ENCODE data around the gene PKNOX2.

- TF ChIP-seq SMARCE1 (IDR thresholded peaks at IDR 0.05) (no peak), SP1 (CRISPR knock-in tag; IDR thresholded peaks at IDR 0.05) (no peak), POLR2AphosphoS5 (IDR thresholded peaks at IDR 0.05; ENCODE audit: control insufficient read depth, insufficient read depth, low read depth, low read length) (no peak), ZNF124 (CRISPR knock-in tag; IDR thresholded peaks at IDR 0.05) (no peak), ZFP1 (CRISPR knock-in tag; IDR thresholded peaks at IDR 0.05) (no peak), ZNF764 (CRISPR knock-in tag; IDR thresholded peaks at IDR 0.05; ENCODE audit: low read depth) (no peak), MAX (CRISPR knock-in tag; IDR thresholded peaks at IDR 0.05) (no peak), EZH2 (IDR thresholded peaks at IDR 0.05; ENCODE audit: borderline replicate concordance, low read depth, low read length) (no peak), POLR2A (conservative IDR thresholded peaks at IDR 0.05) (no peak), PHF8 (IDR thresholded peaks at IDR 0.05; ENCODE audit: borderline replicate concordance, low read length) (no peak)
- TF ChIP-seq, protein P1, sequence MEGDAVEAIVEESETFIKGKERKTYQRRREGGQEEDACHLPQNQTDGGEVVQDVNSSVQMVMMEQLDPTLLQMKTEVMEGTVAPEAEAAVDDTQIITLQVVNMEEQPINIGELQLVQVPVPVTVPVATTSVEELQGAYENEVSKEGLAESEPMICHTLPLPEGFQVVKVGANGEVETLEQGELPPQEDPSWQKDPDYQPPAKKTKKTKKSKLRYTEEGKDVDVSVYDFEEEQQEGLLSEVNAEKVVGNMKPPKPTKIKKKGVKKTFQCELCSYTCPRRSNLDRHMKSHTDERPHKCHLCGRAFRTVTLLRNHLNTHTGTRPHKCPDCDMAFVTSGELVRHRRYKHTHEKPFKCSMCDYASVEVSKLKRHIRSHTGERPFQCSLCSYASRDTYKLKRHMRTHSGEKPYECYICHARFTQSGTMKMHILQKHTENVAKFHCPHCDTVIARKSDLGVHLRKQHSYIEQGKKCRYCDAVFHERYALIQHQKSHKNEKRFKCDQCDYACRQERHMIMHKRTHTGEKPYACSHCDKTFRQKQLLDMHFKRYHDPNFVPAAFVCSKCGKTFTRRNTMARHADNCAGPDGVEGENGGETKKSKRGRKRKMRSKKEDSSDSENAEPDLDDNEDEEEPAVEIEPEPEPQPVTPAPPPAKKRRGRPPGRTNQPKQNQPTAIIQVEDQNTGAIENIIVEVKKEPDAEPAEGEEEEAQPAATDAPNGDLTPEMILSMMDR (IDR thresholded peaks at IDR 0.05 in 2 of 3, conservative IDR thresholded peaks at IDR 0.05 in 1 of 3; ENCODE audit: insufficient read depth in 2 of 3, low read depth in 1 of 3, low read length in 3 of 3): no peak
- TF ChIP-seq, protein P2, sequence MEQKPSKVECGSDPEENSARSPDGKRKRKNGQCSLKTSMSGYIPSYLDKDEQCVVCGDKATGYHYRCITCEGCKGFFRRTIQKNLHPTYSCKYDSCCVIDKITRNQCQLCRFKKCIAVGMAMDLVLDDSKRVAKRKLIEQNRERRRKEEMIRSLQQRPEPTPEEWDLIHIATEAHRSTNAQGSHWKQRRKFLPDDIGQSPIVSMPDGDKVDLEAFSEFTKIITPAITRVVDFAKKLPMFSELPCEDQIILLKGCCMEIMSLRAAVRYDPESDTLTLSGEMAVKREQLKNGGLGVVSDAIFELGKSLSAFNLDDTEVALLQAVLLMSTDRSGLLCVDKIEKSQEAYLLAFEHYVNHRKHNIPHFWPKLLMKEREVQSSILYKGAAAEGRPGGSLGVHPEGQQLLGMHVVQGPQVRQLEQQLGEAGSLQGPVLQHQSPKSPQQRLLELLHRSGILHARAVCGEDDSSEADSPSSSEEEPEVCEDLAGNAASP (IDR thresholded peaks at IDR 0.05): no peak
Observed at GRCh38 chr11:125239585-125240560, 75.3 kb downstream of the PKNOX2 start.
